Ascending aorta (tissue), 2 donors: Measurements from ENCODE around the gene ABCB6. TPM values are rescaled to one million over a fixed set of nuclear protein-coding genes. Genes with fewer than 3 reads are reported as not detected.
A peak's percentile ranks its signal among the peaks of the same experiment; 100 is the strongest.
"Not testable (repeated sequence)": the region's sequence is repeated elsewhere in the genome, so short reads cannot be mapped to it uniquely, and the experiment has no call there.

ENCODE experiments used
- DNase-seq, 2 donors: peaks; one replicate each; pipeline ENCODE4 v3.0.0-alpha.2; 2019; ENCODE audit warnings: low spot score in 2 of 2
- H3K27ac ChIP-seq, 2 donors: fragments of 200-600 bp; sonication (generic); one replicate each; pipeline ENCODE4 v1.5.1; 2016 to 2017; ENCODE audit warnings: mild to moderate bottlenecking in 1 of 2
- H3K27me3 ChIP-seq: fragments of 200-600 bp; sonication (generic); one replicate; pipeline ENCODE4 v1.5.1; 2017
- H3K36me3 ChIP-seq, 2 donors: fragments of 200-600 bp; sonication (generic); one replicate each; pipeline ENCODE4 v1.5.1; 2016
- H3K4me1 ChIP-seq, 2 donors: fragments of 200-600 bp; sonication (generic); one replicate each; pipeline ENCODE4 v1.5.1; 2016 to 2017; ENCODE audit warnings: mild to moderate bottlenecking in 1 of 2
- H3K4me3 ChIP-seq, 2 donors: fragments of 200-600 bp; sonication (generic); one replicate each; pipeline ENCODE4 v1.5.1; 2016 to 2017; ENCODE audit warnings: mild to moderate bottlenecking in 1 of 2
- H3K9me3 ChIP-seq, 2 donors: fragments of 200-600 bp; sonication (generic); one replicate each; pipeline ENCODE4 v1.5.1; 2016
- intact Hi-C: fragments of 100-400 bp; cut with DNase I; formaldehyde crosslinking; loops from one replicate; pipeline ENCODE4 v1.15.1; 2023
- total RNA-seq: library from RNA; depleted of rRNA; stranded (reverse); fragments of >200 nt; gene quantifications from one replicate; pipeline ENCODE4 v1.1.0, GENCODE V29; 2016
- TF ChIP-seq, protein P1 (sequence below), 3 experiments: fragments of 200-600 bp in 2 of 3; fragments of 450-650 bp in 1 of 3; sonication (generic) in 2 of 3; IDR thresholded peaks; one replicate each; pipeline ENCODE4 v1.5.1; 2016 to 2019; ENCODE audit warnings: antibody characterized with exemption in 3 of 3, mild to moderate bottlenecking in 1 of 3, moderate library complexity in 1 of 3

ABCB6 gene
- 17.9 TPM for total RNA-seq

GRCh38 chr2:219218732-219219701 is at the start of gene ABCB6:
ABCB6 (minus strand) TSS chr2:219218958; CDS start chr2:219218673, 285 bp downstream.
- H3K9me3 ChIP-seq: no peaks in the 10 kb centered on the region
- H3K36me3 ChIP-seq: peaks cover 60 to 61% of the 10 kb centered on the region in 2 donors
- H3K4me3 ChIP-seq: peak within 1 kb of the TSS; percentile 64 to 68
- DNase-seq: peak; percentile 93 to 99
- H3K27ac ChIP-seq: peak within 1 kb of the TSS; percentile 92 to 95
- intact Hi-C loops: loop anchor here (1.0 to 10.0 kb wide), 6 partner anchors 10 to 466 kb away; partner anchors contain the start of genes ANKZF1, ATG9A, DNAJB2 and DNPEP
- TF ChIP-seq, protein P1, sequence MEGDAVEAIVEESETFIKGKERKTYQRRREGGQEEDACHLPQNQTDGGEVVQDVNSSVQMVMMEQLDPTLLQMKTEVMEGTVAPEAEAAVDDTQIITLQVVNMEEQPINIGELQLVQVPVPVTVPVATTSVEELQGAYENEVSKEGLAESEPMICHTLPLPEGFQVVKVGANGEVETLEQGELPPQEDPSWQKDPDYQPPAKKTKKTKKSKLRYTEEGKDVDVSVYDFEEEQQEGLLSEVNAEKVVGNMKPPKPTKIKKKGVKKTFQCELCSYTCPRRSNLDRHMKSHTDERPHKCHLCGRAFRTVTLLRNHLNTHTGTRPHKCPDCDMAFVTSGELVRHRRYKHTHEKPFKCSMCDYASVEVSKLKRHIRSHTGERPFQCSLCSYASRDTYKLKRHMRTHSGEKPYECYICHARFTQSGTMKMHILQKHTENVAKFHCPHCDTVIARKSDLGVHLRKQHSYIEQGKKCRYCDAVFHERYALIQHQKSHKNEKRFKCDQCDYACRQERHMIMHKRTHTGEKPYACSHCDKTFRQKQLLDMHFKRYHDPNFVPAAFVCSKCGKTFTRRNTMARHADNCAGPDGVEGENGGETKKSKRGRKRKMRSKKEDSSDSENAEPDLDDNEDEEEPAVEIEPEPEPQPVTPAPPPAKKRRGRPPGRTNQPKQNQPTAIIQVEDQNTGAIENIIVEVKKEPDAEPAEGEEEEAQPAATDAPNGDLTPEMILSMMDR (IDR thresholded peaks at IDR 0.05): no peak
- no peaks in the 10 kb centered on the region for H3K27me3 ChIP-seq
- H3K4me1 ChIP-seq: peaks cover 12 to 31% of the 10 kb centered on the region in 2 donors

- no peaks in the 10 kb centered on the region for H3K36me3 ChIP-seq
- no peaks in the 10 kb centered on the region for H3K9me3 ChIP-seq
- no peak overlapping the region for H3K27ac ChIP-seq
- no peaks in the 10 kb centered on the region for H3K4me1 ChIP-seq
- no peak for DNase-seq
- H3K4me3 ChIP-seq: no peak overlapping the region
- intact Hi-C loops: no loop called here
- H3K27me3 ChIP-seq: no peaks in the 10 kb centered on the region
- TF ChIP-seq, protein P1 (IDR thresholded peaks at IDR 0.05): no peak
Measured at GRCh38 chr2:219268294-219268693, 49.5 kb upstream of the ABCB6 start.

DNA sequence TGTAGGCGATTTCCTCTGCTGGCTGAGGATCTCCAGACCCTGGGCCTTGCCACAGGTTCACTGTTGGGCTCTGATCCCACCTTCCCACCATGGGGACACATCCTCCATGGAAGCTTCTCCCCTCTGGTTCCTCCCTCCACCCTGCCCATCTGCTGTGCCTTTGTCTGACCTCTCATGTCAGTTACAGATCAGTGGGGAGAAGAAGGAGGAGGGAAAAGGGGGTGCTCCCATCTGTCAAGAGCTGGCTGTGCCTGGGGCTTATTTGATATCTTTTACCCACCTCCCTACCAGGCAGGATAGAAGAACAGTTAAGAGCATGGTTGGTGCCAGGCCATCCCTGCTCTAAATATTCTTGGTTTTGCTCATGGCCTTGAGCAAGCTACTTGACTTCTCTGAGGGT is 48.1 kb upstream of the ABCB6 start:
- intact Hi-C loops: no loop called here
- TF ChIP-seq, protein P1 (IDR thresholded peaks at IDR 0.05): no peak
- no peak for DNase-seq

DNA sequence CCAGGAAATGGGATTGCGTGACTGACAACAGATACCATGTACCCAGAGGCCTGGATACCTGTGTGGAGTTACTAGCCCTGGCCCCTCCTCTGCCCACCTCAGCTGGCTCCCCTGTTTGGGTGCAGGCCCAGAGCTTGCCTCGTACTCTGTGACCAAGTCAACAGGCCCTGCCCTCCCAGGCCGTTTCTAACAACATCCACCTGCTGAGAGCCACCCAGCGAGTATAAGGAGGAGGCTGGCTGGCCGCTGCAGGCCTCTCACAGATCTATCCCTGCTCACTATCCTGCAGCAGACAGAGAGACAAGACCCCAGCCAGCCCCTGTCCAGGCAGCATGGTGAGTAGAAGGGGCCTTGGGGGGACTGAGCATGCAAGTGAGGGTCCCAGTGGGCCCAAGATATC is 47.5 kb upstream of the ABCB6 start:
- Histone ChIP-seq H3K9me3 (no peaks in the 10 kb centered on the region), H3K4me3 (no peak overlapping the region), H3K27me3 (no peaks in the 10 kb centered on the region), H3K27ac (no peak overlapping the region), H3K4me1 (no peaks in the 10 kb centered on the region), H3K36me3 (no peaks in the 10 kb centered on the region)
- TF ChIP-seq, protein P1 (IDR thresholded peaks at IDR 0.05): no peak
- intact Hi-C loops: no loop called here
- no peak for DNase-seq

More for the DNA sequence above, 48.1 kb upstream of the ABCB6 start:
- Histone ChIP-seq H3K9me3 (no peaks in the 10 kb centered on the region), H3K27me3 (no peaks in the 10 kb centered on the region), H3K27ac (no peak overlapping the region), H3K4me3 (no peak overlapping the region), H3K36me3 (no peaks in the 10 kb centered on the region), H3K4me1 (no peaks in the 10 kb centered on the region)

DNA sequence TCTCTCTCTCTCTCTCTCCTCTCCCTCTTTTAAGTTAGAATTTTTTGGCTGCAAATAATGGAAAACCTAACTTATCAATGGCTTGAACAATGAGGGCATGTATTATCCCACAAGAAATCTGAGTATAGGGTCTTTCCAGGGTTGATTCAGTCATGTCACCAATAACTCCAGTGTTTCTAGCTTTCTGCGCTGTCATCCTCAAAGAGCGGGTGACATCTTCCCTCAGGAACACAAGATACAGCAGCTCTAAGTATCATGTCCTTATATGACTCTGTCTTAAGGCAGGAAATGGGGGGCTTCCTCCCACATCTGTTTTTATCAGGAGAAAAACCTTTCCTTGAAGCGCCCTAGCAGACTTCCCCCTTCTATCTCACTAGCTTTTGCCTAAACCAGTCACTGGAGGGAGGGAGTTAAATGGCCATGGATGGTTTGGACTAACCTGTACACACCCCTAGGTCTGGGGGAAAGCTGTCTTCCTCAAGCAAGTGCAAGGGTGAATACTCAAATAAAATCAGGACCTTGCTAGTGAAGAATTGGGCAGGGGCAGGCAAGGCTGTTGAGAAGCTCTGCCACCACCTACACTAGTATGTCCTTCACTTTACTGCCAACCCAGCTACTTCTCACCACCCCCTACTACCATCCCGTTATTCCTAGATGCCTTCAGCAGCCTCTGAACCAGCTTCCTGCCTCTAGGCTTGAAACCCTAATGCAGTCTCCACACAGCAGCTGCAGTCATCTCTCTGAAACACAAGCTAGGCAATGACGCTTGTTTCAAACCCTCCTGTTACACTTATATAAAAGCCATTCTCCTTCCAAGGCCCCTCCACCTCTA is 42.5 kb upstream of the ABCB6 start:
- TF ChIP-seq, protein P1 (IDR thresholded peaks at IDR 0.05): no peak
- Histone ChIP-seq H3K4me1 (no peaks in the 10 kb centered on the region), H3K27ac (no peak overlapping the region), H3K9me3 (no peaks in the 10 kb centered on the region), H3K36me3 (no peaks in the 10 kb centered on the region), H3K27me3 (no peaks in the 10 kb centered on the region), H3K4me3 (no peak overlapping the region)
- intact Hi-C loops: no loop called here
- no peak for DNase-seq

DNA sequence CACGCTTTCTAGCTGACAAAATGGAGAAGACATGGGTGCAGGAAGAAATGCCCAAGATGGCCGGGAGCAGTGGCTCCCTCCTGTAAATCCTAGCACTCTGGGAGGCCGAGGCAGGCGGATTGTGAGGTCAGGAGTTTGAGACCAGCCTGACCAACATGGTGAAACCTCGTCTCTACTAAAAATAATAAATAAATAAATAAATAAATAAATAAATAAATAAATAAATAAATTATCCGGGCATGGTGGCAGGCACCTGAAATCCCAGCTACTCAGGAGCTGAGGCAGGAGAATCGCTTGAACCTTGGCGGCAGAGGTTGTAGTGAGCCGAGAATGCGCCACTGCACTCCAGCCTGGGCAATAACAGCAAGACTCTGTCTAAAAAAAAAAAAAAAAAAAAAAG is 40.2 kb upstream of the ABCB6 start:
- H3K27ac ChIP-seq, DNase-seq, H3K4me1 ChIP-seq, H3K4me3 ChIP-seq, H3K9me3 ChIP-seq, intact Hi-C loops, H3K36me3 ChIP-seq, H3K27me3 ChIP-seq: not testable (repeated sequence)
